Esophagus muscularis mucosa (tissue), 4 donors: ENCODE measurements around the gene HOXD10. TPM values are rescaled to one million over a fixed set of nuclear protein-coding genes. Genes with fewer than 3 reads are reported as not detected.
A peak's percentile ranks its signal among the peaks of the same experiment; 100 is the strongest.

ENCODE experiments used
- DNase-seq: peaks from one replicate; pipeline ENCODE4 v3.0.0-alpha.2; 2017; ENCODE audit errors: extremely low spot score
- H3K27ac ChIP-seq, 4 donors: fragments of 200-600 bp; sonication (generic); replicated peaks in 1 of 4; 1 replicate in 3 of 4; 2 replicates in 1 of 4; pipeline ENCODE4 v1.5.1; 2016 to 2019; ENCODE audit warnings: mild to moderate bottlenecking in 1 of 4
- H3K27me3 ChIP-seq, 4 donors: fragments of 200-600 bp; sonication (generic); one replicate each; pipeline versions ENCODE4 v1.5.1 to v1.6.0; 2016 to 2019
- H3K36me3 ChIP-seq, 4 donors: fragments of 200-600 bp; sonication (generic); one replicate each; pipeline ENCODE4 v1.5.1; 2016 to 2019
- H3K4me1 ChIP-seq, 4 donors: fragments of 200-600 bp; sonication (generic); one replicate each; pipeline ENCODE4 v1.5.1; 2016 to 2019
- H3K4me3 ChIP-seq, 4 donors: fragments of 200-600 bp; sonication (generic); 1 replicate in 2 of 4; 2 replicates in 2 of 4; pipeline ENCODE4 v1.5.1; 2016 to 2019; ENCODE audit warnings: mild to moderate bottlenecking in 4 of 4, moderate library complexity in 1 of 4
- H3K9me3 ChIP-seq, 4 donors: fragments of 200-600 bp; sonication (generic); 1 replicate in 3 of 4; 2 replicates in 1 of 4; pipeline ENCODE4 v1.5.1; 2016 to 2019
- CTCF ChIP-seq, 3 experiments: fragments of 200-600 bp in 2 of 3; fragments of 450-650 bp in 1 of 3; sonication (generic) in 2 of 3; IDR thresholded peaks; one replicate each; pipeline ENCODE4 v1.5.1; 2017 to 2019; ENCODE audit warnings: antibody characterized with exemption in 3 of 3, mild to moderate bottlenecking in 2 of 3, moderate library complexity in 1 of 3
- EP300 ChIP-seq: sonication (generic); formaldehyde crosslinking; IDR thresholded peaks from one replicate; pipeline ENCODE4 v1.6.1; 2017; ENCODE audit warnings: antibody characterized with exemption
- POLR2A ChIP-seq: fragments of 450-650 bp; IDR thresholded peaks from one replicate; pipeline ENCODE4 v1.6.1; 2017; ENCODE audit warnings: antibody characterized with exemption, moderate library complexity, mild to moderate bottlenecking, low read depth
- POLR2AphosphoS5 ChIP-seq, 2 donors: sonication (generic); formaldehyde crosslinking; IDR thresholded peaks; one replicate each; pipeline ENCODE4 v1.6.1; 2017; ENCODE audit warnings: antibody characterized with exemption in 2 of 2
- WGBS: methylation state at CpG from one replicate; pipeline ENCODE4 v1.1.5; 2018; 5-methylcytosine and 5-hydroxymethylcytosine counted together
- intact Hi-C: fragments of 100-400 bp; cut with DNase I; formaldehyde crosslinking; loops from one replicate; pipeline ENCODE4 v1.15.1; 2023
- total RNA-seq, 4 donors: library from RNA; depleted of rRNA; stranded (reverse); fragments of >200 nt; gene quantifications; one replicate each; pipeline versions ENCODE4 v1.1.0 to v1.2.1, GENCODE V29; 2016

Gene HOXD10
- total RNA-seq, 4 donors from 2014 or later = 0.42 to 0.50 TPM; not detected in 2

- TF ChIP-seq POLR2AphosphoS5 (IDR thresholded peaks at IDR 0.05) (no peak), EP300 (no peak), CTCF (IDR thresholded peaks at IDR 0.05) (no peak), POLR2A (no peak)
- no peaks in the 10 kb centered on the region for H3K36me3 ChIP-seq
- peaks cover 0 to 100% (median 64%) of the 10 kb centered on the region in 4 donors for H3K27me3 ChIP-seq
- H3K4me1 ChIP-seq = peaks cover 11 to 48% (median 38%) of the 10 kb centered on the region in 4 donors
- WGBS = 18% methylated on average over 12 of the region's 12 CpGs
- H3K9me3 ChIP-seq = peaks cover 0 to 5% (median 0%) of the 10 kb centered on the region in 4 donors
- H3K27ac ChIP-seq = no peak overlapping the region
- intact Hi-C loops = no loop called here
- DNase-seq = no peak
- H3K4me3 ChIP-seq = no peak overlapping the region
These were observed 47.1 kb downstream of the HOXD10 start for GRCh38 chr2:176163672-176164056.

DNA sequence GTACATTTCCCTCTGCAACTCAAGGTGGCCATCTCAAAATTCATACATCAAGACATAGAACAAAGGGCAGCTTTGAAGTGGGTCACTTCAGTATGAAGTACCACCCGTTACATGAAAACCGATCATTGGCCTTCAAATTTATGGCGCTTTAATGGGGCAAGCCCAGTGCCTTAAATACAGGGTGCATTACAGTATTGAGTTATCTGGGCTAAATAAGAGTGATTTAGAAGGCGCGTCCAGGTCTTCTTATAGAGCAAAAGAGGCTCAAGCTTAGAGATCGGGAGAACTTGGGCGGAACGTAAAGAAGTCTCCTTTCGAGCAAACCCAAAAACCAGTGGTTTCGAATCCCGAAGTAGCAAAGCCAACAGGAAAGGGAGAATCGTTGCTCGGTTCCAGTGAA, 47.6 kb downstream of the HOXD10 start:
- H3K27me3 ChIP-seq = peaks cover 0 to 100% (median 61%) of the 10 kb centered on the region in 4 donors
- 46% methylated on average over 13 of the region's 13 CpGs for WGBS
- intact Hi-C loops = no loop called here
- peaks cover 11 to 42% (median 32%) of the 10 kb centered on the region in 4 donors for H3K4me1 ChIP-seq
- no peak for DNase-seq
- peaks cover 0 to 5% (median 0%) of the 10 kb centered on the region in 4 donors for H3K9me3 ChIP-seq
- no peak overlapping the region for H3K4me3 ChIP-seq
- no peak for TF ChIP-seq POLR2A
- TF ChIP-seq CTCF (IDR thresholded peaks at IDR 0.05) = no peak
- no peak for TF ChIP-seq EP300
- no peak for TF ChIP-seq POLR2AphosphoS5 (IDR thresholded peaks at IDR 0.05)
- no peak overlapping the region for H3K27ac ChIP-seq
- H3K36me3 ChIP-seq = no peaks in the 10 kb centered on the region

DNA sequence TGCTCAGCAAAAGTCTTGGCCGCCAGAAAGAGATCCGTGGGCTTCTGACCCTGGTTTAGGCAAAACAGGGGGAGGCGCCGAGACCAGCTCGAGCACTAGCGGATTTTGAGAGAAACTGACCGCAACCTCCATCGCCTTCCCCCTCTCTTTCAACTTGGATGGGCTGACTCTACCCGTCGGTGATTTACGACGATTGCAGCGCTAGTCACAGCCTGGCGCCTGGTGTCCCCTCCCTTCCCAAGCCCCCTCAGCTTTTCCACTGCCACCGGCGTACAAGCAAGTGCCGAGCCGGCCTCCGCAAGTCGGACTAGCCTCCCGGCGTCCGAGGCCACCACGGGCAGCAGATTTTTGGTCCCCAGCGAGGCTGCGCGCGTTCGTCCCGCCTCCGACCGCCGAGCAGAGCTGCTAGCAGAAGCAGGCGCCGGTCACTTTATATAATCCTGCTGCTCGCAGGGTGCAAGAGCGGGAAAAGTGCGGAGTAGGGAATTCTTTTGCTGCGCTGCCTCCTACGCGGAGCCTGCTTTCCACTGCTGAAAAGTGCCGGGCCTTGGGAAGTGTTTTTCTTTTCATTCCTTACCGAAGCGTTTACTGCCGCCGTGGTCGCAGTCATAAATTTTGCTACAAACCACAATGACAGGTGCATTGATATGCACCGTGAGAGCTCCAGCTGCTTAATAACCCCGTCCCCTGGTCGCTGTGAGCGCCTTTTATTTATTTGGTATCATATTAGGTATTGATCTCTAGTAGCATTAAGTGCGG, 48.2 kb downstream of the HOXD10 start:
- Histone ChIP-seq H3K36me3 (no peaks in the 10 kb centered on the region), H3K4me1 (peaks cover 7 to 37% (median 26%) of the 10 kb centered on the region in 4 donors), H3K4me3 (peak overlapping the region in 1 of 4 donors; percentile 1), H3K27me3 (peaks cover 0 to 100% (median 59%) of the 10 kb centered on the region in 4 donors), H3K27ac (no peak overlapping the region), H3K9me3 (peaks cover 0 to 5% (median 0%) of the 10 kb centered on the region in 4 donors)
- DNase-seq = no peak
- TF ChIP-seq POLR2AphosphoS5 (IDR thresholded peaks at IDR 0.05) (no peak), EP300 (no peak), POLR2A (no peak), CTCF (IDR thresholded peaks at IDR 0.05) (no peak)
- intact Hi-C loops = no loop called here
- 18% methylated on average over 46 of the region's 52 CpGs for WGBS

DNA sequence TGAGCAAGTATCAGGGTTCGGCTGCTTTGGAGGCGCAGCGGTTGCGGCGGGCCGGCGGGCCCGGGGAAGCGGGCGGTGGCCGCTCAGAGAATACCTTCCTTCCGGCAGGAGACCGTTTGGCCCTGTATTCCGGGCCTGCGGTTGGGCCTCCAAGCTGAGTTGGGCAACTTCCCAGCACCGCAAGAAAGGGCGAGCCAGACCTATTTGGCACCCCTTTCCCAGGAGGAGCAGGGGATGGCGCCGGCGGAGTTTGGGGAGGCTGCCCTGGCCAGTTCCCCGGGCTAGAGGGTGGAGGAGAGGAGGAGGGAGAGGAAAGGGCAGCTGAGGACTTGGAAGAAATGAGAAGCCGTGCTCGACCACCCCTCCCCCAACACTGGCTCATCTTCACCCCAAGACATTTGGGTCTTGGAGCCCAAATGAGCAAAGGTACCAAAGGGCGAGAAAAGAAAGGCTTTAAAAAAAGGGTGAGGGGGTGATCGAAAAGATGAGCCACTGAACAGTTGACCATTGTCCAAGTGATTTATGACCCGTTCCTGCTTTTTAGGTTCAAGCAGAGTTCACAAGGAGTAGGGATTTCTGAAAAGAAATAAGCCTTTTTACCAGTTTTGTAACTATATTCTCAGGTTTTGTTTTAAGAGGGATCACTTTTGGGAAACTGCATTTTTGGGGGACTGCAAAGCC, 48.9 kb downstream of the HOXD10 start:
- Histone ChIP-seq H3K36me3 (no peaks in the 10 kb centered on the region), H3K4me1 (peaks cover 0 to 29% (median 19%) of the 10 kb centered on the region in 4 donors), H3K27ac (no peak overlapping the region), H3K27me3 (peaks cover 0 to 100% (median 55%) of the 10 kb centered on the region in 4 donors), H3K4me3 (peak overlapping the region in 1 of 4 donors; percentile 1), H3K9me3 (peaks cover 0 to 5% (median 0%) of the 10 kb centered on the region in 4 donors)
- TF ChIP-seq EP300 (no peak), POLR2A (no peak), CTCF (IDR thresholded peaks at IDR 0.05) (no peak), POLR2AphosphoS5 (IDR thresholded peaks at IDR 0.05) (no peak)
- intact Hi-C loops = no loop called here
- no peak for DNase-seq
- WGBS = 19% methylated on average over 21 of the region's 26 CpGs
